ENCODE measurements around the gene NPSR1.
"Not testable (repeated sequence)": the region's sequence is repeated elsewhere in the genome, so short reads cannot be mapped to it uniquely, and the experiment has no call there.

NPSR1 gene

GRCh38 chr7:34759477-34760125 lies 101.6 kb downstream of the NPSR1 start:
- no peak for DNase-seq

DNA sequence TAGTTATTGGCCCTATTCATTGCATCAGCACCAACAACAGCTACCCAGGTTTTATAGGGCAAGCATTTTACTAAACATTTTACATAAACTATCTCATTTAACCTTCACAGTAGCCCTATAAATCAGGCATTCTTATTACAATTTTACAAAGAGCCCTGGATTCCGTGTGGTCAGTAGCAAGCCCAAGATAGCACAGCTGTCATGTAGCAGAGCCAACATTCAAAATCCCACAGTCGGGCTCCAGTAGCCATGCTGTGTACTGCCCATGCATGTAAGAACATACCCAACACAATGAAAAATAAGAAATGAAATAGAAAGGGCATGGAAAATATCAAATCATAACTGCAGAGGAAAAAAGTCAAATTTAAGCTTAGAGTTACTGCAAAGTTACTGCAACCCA lies 102.3 kb downstream of the NPSR1 start:
- no peak for DNase-seq

DNA sequence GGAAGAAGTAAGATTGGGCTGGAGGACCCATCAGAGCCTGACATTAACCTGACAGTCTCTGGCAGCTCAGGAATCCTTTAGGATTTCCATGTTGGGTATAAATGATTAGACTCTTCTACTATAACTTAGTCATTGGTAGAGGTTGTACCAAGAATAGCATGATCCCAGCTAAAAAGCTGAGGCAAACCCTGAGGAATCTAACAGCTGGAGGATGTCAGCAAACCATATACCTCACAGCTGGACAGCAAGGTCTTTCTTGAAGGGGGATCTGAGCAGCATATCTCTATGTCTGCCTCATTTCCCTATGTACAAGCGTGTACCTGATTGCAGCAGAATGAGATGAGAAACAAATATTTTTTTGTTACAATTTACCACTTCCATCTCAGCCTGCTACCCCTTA lies 103.2 kb downstream of the NPSR1 start:
- no peak for DNase-seq

DNA sequence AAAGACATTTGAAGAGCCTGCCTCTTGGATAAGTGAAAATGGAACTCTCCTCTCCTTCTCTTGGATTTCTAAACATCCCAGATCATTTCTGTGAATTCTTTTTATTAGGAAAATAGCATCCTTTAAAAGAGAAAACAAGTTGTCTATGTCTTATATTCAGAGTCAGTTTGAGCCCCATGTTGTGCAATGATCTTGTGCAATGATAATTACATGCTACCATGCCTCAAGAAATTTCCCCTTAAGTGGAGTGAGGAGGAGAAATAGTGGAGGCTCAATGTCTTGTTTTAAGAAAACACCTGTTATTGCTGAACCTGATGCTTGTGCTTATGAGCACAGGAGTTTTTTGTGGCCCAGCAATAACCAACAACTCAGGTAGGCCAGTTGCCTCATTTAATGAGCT lies 103.6 kb downstream of the NPSR1 start:
- DNase-seq, result no peak

DNA sequence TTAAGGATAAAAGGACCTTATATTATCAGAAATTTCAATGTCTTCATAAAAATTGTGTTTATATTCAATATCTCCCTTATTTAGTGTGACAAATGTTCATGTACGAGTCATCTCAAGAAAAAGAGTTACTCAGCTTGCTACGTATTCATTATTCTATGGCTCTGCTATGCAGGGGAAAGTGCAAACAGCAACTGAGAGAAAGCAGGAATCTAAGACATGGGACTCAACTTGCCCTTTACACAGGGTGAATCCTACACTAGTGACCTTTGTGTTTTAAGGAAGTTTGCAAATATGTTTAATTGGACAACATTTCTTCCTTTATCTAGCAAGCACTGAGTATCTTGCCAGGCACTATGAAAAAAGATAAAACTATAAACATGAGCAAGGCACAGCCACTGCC lies 104.7 kb downstream of the NPSR1 start:
- no peak for DNase-seq

DNA sequence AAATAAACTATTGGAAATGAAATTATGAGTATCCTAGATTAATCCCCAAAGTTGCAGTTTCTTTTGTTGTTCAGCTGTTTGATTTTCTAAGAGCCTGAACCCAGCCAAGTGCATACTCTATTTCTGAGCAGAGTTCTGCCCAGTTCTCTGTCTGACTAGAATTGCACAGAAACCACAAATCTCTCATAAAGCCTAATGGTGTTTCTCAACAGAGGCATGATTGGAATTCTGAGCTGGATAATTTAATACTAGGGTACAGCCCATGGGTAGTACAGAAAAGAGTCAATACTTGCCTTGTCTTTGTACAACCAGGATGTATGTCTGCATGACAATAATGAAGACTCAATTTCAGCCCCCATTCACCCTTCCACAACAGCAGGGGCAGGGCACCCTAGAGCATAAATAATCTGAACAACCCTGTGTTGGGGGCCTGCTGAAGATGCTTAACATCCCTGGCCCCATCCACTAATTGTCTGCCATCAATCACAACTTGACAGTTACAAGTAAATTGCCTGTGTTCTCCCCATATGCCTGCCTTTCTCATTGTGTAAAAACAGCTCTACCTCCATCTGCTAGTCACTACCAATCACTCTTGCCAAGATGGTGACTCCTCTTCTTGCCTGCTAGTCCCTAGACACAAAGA lies 114.4 kb downstream of the NPSR1 start:
- DNase-seq, result no peak

DNA sequence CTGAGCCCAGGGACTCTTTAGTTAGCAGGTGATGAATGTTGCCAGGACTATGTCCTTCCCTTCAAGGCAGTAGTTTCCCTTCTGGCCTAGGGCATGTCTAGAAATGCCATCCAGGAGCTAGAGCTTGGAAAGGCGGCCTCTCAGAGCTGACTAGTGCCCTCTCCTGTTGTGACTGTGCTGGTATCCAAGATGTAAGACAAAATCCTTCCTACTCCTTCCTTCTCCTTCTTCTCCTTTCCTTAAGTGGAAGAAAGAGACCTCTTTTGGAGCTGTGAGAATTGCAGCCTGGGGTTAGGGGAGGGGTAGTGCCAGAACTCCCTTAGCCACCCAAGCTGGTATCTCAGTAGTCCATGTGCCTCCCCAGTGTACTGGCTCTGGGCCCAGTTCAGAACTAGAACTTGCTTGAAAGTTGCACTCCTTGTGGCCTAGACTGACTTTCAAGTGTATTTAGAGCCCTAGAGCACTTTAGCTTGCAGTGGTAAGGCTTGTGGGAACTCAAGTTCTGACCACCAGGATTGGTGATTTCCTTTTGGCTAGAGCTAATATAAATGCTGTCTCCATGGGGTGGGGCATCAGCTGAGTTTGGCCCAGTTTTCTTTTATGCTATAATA lies 118.8 kb downstream of the NPSR1 start:
- DNase-seq, result no peak

DNA sequence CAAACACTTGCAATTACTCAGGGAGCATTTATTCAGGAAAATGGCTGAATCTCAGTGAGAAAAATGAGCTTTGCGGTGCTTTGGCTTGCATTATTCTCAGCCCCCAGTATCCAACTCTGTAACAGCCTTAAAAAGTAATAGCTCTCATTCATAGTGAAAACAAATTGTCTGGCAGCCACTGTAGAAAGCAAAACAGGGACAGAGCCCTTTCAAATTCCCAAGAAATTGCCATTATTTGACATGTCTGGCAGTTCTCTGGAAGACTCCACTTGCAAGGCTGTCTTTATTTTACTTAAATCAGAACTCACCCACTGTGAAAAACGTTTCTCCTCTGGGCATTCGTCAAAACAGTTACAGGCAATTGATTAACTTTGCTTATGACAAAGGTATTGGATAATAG lies 122.5 kb downstream of the NPSR1 start:
- no peak for DNase-seq

- DNase-seq, result no peak
Measured at GRCh38 chr7:34787586-34787985, 129.6 kb downstream of the NPSR1 start.

DNA sequence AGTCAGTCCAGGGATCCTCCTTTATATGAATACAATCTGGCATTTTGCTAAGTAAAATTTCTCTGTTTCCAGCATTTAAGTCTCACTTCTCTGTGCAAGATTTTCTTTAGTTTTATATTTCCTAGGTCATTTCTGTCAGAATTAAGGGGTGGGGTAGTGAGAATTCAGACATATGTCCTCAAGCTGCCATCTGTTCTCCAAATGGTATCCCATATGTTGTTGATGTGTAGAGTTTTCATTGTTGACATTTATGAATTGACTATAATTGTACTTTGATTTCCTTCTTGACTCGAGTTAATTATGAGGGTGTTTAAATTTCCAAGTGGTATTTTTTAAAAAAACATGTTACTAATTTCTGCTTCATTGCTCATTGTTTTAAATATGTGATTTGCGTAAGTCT lies 148.8 kb downstream of the NPSR1 start:
- DNase-seq, result no peak

GRCh38 chr7:34807548-34808340 lies 149.7 kb downstream of the NPSR1 start:
- no peak for DNase-seq

GRCh38 chr7:34814203-34814842 lies 156.3 kb downstream of the NPSR1 start:
- DNase-seq, result not testable (repeated sequence)

GRCh38 chr7:34821932-34822558 lies 164.0 kb downstream of the NPSR1 start:
- DNase-seq, result no peak

DNA sequence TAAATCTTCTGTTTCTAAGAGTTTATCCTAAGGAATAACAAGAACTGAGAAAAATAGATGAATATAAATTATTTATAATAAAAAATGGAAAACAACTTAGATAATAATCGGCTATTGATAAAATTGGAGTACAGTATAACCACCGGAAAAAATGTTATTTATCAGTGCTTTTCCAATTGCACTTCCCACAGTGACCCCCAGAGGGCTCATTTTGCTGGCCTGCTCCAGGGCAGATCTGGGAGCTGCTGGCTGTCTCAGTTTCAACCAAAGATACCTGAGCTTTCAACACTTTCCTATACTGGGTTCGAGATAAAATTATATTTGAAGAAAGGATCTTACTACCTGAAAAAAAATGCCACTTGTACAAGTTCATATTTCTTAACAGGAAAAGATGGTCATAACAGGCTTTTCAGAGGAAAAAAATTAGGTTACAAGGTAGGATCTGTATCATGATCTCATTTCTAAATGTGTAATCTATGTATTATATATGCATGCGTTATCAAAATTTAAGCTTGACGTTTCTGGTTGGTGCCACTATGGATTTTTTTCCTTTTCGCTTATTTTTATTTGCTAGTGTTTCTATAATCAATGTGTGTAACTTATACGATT lies 165.7 kb downstream of the NPSR1 start:
- no peak for DNase-seq

DNA sequence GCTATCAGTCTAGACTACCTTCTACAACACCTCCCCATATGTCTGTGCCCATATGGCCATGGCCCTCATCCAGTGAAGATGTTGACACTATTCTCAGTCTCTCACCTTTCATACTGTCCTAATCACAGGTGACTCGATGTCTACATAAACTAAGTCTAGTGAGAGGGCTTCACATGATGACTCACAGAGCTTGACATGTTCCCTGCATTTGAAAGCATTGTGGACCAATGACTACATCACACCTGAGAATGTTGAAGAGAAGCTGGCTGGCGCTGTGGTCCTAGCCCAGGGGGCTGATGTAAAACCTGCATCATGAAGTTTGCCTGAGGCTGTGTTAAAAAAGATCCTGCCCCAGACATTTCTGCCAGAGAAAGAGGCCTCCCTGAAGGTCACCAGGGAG lies 167.2 kb downstream of the NPSR1 start:
- no peak for DNase-seq

- no peak for DNase-seq
Measured at GRCh38 chr7:34830390-34830789, 172.4 kb downstream of the NPSR1 start.

DNA sequence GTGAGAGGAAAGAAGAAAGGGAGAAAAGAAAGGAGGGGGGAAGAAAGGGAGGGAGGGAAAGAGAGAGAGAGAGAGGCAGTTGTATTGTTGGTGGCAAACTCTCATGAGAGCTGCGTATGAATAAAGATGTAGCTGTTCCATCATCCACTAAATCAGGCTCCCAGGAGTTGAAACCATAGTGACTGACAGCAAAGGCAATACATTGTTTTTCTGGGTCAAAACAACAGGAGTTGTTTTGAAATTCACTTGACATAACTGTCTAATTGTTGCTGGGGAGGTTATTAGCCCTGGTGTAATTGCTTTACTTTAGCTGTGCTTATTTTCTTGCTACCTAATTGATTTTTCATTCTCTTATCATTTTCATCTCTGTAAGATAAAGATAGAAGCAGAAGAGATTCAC lies 173.4 kb downstream of the NPSR1 start:
- DNase-seq, result no peak

- no peak for DNase-seq
Measured at GRCh38 chr7:34832020-34832419, 174.0 kb downstream of the NPSR1 start.

GRCh38 chr7:34835901-34836600 lies 178.0 kb downstream of the NPSR1 start:
- no peak for DNase-seq

DNA sequence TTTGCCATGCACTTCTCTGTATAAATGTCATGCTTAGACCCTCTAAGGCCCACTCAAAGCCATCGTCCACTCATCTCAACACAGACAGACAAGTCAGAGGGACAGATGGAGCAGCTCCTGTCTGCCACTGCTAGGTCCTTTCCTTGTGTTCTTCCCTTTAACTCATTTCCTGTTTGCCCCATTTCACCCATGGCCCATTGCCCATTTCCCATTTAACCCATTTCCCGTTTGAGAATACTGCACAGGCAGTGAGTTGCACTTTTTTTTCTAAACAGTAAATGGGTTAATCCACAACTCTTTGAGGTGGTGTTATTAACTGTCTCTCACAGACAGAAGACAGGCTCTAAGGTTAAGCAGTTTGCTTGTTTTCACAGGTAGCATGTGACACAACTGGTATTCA lies 179.3 kb downstream of the NPSR1 start:
- no peak for DNase-seq

DNA sequence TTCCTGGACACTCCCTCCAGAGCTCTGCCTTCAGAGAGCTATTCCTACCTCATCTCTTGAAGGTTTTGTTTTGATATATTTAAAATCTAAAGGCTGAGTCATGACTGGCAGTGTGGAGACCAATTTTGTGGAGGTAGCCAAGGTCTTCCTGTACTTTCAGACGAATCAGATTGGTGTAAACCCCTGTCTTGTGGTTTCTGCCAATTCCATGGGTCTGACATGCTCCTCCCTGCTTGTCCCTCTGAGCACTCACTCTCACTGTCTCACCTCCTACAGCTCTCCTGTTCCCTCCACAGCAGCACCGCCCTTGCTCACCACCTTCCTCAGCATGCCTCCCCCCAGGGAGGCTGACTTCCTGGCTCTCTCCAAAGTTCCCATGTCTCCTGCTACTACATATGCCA lies 179.8 kb downstream of the NPSR1 start:
- no peak for DNase-seq

DNA sequence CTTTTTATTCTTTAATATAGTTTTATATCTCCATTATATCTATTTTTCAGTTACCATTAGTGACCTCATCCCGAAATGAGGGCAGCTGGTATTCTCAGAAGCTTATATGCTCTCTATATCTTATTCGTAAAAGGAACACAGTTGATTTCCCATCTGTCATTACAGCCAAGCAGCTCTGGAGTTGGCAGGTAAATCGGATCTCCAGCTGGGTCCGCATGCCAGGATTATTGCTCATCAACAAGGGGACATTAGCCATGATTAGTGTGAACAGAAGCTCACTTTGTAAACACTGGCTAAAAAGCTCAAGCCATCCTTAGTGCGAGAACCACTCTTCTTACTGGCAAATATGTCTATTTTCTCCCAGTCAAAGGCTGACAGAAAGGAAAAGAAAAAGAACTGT lies 180.3 kb downstream of the NPSR1 start:
- DNase-seq, result no peak
